GM18907 (cell line): ENCODE results near the gene CPLX3.

Source experiments
- ATAC-seq: cut with Tn5 transposase; IDR thresholded peaks from one replicate; pipeline ENCODE4 v1.9.1; 2021; ENCODE audit warnings: mild to moderate bottlenecking, moderate library complexity; ENCODE audit not compliant: unreplicated experiment

Gene CPLX3

GRCh38 chr15:74843891-74844299 lies 17.5 kb downstream of the CPLX3 start:
- no peak for ATAC-seq

- ATAC-seq, result no peak
Measured at GRCh38 chr15:74844319-74845207, 18.1 kb downstream of the CPLX3 start.

- no peak for ATAC-seq
Measured at GRCh38 chr15:74845208-74845568, 18.8 kb downstream of the CPLX3 start.

DNA sequence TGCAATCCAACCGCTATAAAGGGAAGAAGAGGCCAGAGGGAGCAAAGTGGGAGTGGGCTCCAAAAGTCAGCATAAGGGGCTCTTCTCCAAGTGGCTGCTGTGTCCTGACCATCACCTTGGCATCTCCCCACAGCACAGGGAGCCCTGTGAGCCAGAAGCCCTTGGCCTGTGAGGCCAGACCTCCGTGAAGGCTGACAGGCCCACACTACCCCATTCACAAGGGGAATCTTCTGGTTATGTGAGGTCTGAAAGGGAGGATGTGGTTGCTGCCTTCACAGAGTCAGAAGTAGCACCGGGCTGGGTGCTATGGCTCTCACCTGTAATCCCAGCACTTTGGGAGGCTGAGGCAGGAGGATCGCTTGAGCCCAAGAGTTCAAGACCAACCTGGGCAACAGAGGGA lies 19.2 kb downstream of the CPLX3 start:
- ATAC-seq, result no peak

DNA sequence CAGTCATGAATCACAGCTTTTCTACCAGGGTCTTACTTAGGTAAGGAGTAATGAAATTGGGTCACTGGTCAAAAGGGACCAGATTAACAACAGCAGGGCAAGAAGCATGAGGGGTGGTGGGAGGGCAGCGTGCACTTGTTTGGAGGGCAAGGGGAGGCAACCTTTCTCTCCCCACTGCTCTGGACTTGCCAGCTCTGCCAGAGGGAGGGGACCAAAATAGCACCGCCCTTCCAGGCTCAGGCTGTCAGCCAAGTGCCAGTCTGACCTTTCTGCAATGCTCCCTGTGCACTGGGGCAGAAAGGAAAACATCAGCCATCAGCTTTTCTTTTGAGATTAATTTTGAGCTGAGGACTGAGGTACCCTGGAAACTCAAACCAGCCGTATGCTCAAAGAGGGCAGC lies 21.0 kb downstream of the CPLX3 start:
- no peak for ATAC-seq

GRCh38 chr15:74850393-74850792 lies 24.0 kb downstream of the CPLX3 start:
- no peak for ATAC-seq

- ATAC-seq, result no peak
Measured at GRCh38 chr15:74851960-74852359, 25.5 kb downstream of the CPLX3 start.

GRCh38 chr15:74854453-74855022 lies 28.1 kb downstream of the CPLX3 start:
- ATAC-seq, result no peak

DNA sequence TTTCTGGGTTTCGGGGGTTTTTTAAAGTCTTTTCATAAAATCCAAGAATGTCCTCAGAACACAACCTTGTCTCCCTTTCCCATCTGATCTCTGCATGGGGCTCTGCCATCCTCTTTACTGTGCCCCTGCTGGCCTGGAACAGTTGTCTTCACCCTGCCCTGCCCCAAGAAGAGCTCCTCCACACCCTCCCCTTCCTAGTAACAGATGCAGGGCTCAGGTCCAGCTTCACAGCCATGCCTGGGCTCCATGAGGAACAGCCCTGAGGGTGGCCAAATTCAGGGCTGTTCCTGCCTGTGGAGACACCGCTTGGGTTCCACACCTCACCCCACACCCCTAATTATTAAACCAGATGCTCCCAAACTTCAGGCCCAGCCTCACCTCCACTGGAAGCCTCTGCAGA lies 29.4 kb downstream of the CPLX3 start:
- ATAC-seq, result no peak

GRCh38 chr15:74856537-74856936 lies 30.1 kb downstream of the CPLX3 start:
- no peak for ATAC-seq

GRCh38 chr15:74857082-74857655 lies 30.7 kb downstream of the CPLX3 start:
- ATAC-seq, result peak; percentile 71

GRCh38 chr15:74857671-74858368 lies 31.4 kb downstream of the CPLX3 start:
- peak; percentile 23 for ATAC-seq

- ATAC-seq, result no peak
Measured at GRCh38 chr15:74858369-74858740, 31.9 kb downstream of the CPLX3 start.

- ATAC-seq, result no peak
Measured at GRCh38 chr15:74863239-74864056, 37.0 kb downstream of the CPLX3 start.

DNA sequence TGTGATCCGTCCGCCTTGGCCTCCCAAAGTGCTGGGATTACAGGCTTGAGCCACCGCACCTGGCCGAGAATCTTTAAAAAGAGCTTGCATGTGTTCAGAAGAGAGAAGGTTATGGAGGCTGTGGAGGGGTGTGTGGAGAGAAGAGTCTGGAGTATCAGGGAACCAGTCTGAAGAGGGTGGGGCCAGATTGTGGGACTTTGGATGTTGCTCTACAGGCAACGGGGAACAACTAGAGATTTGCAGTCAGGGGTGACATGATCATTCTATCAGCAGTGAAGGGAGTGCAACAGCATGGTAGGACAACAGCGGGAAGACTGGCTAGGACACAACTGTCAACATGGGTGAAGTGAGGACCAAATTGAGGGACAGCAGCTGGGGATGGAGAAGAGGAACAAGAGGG lies 37.9 kb downstream of the CPLX3 start:
- no peak for ATAC-seq

- ATAC-seq, result no peak
Measured at GRCh38 chr15:74865316-74865715, 38.9 kb downstream of the CPLX3 start.

DNA sequence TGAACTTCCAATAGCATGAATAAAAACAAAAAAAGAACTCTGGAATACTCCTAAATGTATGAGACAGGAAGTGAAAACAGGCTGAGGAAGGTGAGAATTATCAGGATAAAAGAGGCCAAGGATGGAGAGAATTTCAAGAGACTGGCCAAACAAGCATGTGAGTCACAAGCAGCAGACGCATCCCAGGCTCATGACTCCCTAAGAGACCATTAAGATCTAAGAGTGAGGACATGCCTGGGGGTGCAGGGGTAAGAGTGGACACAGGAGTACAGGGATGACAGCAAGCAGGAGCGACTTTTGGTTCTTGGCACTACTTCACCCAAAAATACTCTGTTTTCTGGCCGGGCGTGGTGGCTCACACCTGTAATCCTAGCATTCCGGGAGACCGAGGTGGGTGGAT lies 39.7 kb downstream of the CPLX3 start:
- ATAC-seq, result no peak

DNA sequence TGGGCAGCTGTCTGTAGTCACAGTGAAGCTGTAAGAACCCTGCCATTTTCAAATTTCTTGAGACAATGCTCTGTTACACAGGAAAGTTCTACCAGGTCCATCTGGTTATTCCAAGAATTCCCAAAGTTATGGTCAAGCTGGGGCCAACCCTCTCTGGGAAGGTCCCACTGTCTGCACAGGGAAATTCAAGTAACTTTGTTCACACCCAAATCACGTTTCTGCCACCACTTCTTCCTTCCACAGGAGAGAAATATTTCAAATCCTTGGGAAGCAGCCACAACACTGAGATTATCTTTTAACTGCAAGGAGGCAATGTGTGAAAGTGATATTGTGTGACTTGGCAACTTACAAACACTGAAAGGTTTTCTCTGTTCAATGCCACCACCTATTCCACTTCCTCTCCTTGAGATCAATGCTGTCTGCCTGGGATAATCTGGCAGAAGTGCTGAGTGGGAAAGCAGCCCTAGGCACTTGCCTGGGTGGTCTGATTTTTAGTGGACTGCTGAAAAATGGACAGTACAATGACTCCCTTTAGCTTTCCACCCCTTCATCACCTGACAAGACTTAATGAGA lies 41.1 kb downstream of the CPLX3 start:
- no peak for ATAC-seq

- no peak for ATAC-seq
Measured at GRCh38 chr15:74868059-74868458, 41.6 kb downstream of the CPLX3 start.

DNA sequence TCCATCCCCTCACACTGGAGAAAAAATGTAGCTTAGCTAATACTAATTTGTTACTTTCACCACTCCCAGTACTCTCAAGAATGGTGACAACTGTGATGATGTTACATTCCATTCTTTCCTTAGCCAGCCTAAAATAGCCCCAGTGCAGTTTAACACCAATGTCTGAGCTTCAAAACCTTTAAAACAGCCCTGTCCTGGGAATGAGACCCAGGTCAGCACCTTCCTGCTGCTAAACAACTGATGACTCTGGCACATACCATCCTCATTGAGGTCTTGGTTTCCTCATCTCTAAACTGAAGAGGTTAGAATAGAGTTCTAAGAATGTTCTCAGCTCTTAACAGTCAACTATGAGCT lies 42.9 kb downstream of the CPLX3 start:
- ATAC-seq, result no peak
